GM12873 (cell line): ENCODE data around the gene TBX19.

Experiments
- CTCF ChIP-seq: IDR thresholded peaks from 2 replicates; pipeline ENCODE4 v1.5.1; 2012; ENCODE audit warnings: low read depth, mild to moderate bottlenecking, moderate library complexity, low read length, control low read depth; ENCODE audit not compliant: insufficient read depth; ENCODE audit errors: missing control alignments

TBX19 gene

DNA sequence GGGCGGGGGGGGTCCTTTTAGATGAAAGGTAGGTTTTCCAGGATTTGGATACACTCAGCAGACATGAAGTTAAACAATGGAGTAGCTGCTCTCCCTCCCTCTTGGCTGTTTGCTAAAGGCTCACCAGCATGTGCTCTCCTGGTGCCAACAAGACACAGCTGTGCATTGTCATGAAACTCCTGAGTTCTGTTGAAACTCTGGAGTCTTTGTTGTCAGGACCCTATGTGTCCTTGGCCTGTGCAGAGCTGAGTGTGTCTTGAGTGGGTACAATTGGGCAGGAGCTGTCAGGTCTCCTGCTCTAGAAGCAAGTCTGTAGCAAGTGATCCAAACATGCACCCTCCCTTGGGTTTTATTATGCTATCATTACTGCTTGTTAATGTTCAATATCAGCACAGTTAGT, 12.7 kb downstream of the TBX19 start:
- no peak for TF ChIP-seq CTCF

GRCh38 chr1:168295411-168296114, 14.9 kb downstream of the TBX19 start:
- TF ChIP-seq CTCF = no peak

DNA sequence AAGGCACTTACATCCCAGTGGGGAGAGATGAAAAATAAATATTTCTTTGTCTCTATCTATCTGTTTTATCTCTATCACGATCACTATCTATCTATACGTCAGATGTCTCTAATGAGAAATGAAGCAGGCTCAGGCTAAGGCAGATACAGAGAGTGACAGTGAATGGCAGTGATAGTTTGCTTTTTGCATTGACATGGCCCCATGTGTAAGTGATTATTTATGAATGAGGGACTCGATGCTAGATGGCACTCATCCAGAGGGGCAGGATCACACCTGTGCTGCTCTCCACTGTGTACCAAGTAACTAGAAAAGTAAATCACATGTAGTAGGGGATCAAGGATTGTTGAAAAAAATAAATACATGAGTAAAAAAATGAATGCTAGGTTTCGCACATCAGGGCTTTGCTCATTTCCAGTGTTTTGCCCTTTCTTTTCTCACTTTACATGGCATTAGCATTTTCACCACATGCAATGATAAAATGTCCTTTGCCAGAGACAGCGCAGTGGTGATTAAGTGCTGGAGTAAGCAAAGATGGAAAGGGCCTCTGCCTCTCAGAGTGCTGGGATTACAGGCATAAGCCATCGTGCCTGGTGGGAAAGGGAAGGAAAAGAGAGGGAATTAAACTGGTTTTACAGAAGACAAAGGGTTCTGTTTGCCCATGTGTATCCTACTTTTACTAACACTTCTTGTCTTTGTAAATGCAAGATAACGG, 16.5 kb downstream of the TBX19 start:
- no peak for TF ChIP-seq CTCF

GRCh38 chr1:168298446-168298845, 17.8 kb downstream of the TBX19 start:
- no peak for TF ChIP-seq CTCF

- TF ChIP-seq CTCF = no peak
Measured at GRCh38 chr1:168300626-168301025, 19.9 kb downstream of the TBX19 start.

GRCh38 chr1:168301664-168302320, 21.1 kb downstream of the TBX19 start:
- TF ChIP-seq CTCF = no peak

- TF ChIP-seq CTCF = no peak
Measured at GRCh38 chr1:168303716-168304540, 23.3 kb downstream of the TBX19 start.
